Measurements from ENCODE around the gene NXN. TPM values are rescaled to one million over a fixed set of nuclear protein-coding genes. Genes with fewer than 3 reads are reported as not detected.
"Not testable (repeated sequence)": the region's sequence is repeated elsewhere in the genome, so short reads cannot be mapped to it uniquely, and the experiment has no call there.

The NXN gene
- total RNA-seq, 1 experiment from 2014 or later = 57.3 TPM

DNA sequence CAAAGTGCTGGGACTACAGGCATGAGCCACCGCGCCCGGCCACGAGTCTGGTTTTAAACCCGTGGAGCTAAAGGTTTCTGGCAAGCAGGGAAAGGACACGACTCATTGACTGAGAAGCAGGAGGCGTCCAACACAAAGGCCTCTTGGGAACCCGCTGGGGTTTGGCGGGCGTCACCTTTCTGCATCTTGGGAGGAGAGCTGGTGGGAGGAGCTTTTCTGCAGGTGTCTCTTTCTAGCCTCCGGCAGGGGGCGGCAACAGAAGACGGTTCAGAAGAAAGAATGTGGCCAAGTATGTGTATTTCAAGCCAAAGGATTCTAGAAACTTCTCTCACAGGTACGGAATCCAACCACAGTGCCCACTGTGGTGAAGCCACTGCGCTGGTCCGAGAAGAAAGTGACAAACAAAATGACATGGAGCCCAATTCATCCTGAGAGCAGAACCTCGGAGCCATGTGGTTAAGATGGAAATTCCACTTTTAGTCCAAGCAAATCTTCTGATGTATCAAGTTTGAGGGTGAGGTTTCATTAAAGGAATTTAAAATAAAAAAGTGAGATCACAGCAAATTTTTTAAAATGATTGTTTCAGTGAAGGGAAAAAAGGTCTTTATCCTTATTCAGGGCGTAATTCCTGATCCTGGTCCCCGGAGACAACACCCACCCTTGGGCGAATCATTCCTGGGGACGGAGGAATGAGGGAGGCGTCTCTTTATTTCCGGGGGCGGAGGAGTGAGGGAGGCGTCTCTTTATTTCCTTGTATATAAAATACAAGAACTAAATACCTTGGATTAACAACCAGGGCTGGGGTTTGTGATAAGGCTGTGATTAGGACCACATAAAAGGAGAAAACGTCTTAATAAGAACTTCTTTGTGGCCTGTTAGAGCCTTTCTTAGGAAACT is 99.8 kb downstream of the NXN start:
- Mint-ChIP-seq H3K36me3 (ENCODE audit: insufficient read depth, unreplicated experiment) (no peaks in the 10 kb centered on the region), H3K4me1 (ENCODE audit: insufficient read depth, unreplicated experiment) (peaks cover 34% of the 10 kb centered on the region)

DNA sequence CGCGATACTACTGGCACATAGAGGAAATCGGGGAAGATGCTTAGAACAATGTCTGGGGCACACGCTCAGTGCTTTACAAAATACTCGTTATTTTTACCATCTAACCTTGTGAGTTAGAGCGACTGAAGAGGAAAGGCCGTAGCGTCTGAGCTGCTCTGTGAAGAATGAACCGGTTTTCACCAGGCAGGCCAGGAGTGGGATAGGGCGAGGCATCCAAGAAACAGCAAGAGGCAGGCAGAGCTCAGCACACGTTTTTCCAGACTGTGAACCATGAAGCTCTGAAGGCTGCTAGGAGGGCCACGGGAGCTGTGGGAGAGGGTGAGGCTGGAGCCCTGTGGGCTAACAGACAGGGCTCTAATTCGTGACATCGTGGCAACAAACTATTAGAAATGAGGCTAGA is 101.9 kb downstream of the NXN start:
- Mint-ChIP-seq H3K4me1 (ENCODE audit: insufficient read depth, unreplicated experiment) (peaks cover 23% of the 10 kb centered on the region), H3K4me3 (ENCODE audit: unreplicated experiment) (no peak overlapping the region), H3K36me3 (ENCODE audit: insufficient read depth, unreplicated experiment) (peaks cover under 1% of the 10 kb centered on the region), H3K9me3 (ENCODE audit: unreplicated experiment) (peaks cover under 1% of the 10 kb centered on the region), H3K27me3 (ENCODE audit: insufficient read depth, unreplicated experiment) (no peaks in the 10 kb centered on the region), H3K27ac (ENCODE audit: low read depth, unreplicated experiment) (peak overlapping the region; percentile 9)
- CTCF ChIA-PET = interaction anchor here (1.9 kb wide), 1 partner anchor 96 kb away, joined by 7 read pairs; no protein-coding TSS in a partner anchor
- BruUV-seq (replicated peaks) = no TSS peak
- POLR2A ChIA-PET = interaction anchor here (12.0 kb wide), 1 partner anchor 98 kb away, joined by 159 read pairs; the partner anchor contains the start of gene NXN
- DNase-seq (ENCODE audit: unreplicated experiment) = no peak
- intact Hi-C loops (cut with micrococcal nuclease) = loop anchor here (2.0 kb wide), 1 partner anchor 27 kb away; no protein-coding TSS in a partner anchor
- TF ChIP-seq, protein P1, sequence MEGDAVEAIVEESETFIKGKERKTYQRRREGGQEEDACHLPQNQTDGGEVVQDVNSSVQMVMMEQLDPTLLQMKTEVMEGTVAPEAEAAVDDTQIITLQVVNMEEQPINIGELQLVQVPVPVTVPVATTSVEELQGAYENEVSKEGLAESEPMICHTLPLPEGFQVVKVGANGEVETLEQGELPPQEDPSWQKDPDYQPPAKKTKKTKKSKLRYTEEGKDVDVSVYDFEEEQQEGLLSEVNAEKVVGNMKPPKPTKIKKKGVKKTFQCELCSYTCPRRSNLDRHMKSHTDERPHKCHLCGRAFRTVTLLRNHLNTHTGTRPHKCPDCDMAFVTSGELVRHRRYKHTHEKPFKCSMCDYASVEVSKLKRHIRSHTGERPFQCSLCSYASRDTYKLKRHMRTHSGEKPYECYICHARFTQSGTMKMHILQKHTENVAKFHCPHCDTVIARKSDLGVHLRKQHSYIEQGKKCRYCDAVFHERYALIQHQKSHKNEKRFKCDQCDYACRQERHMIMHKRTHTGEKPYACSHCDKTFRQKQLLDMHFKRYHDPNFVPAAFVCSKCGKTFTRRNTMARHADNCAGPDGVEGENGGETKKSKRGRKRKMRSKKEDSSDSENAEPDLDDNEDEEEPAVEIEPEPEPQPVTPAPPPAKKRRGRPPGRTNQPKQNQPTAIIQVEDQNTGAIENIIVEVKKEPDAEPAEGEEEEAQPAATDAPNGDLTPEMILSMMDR (IDR thresholded peaks at IDR 0.05; ENCODE audit: unreplicated experiment) = no peak

More for the DNA sequence above, 99.8 kb downstream of the NXN start:
- ChIA-PET CTCF (interaction anchor here (0.7 to 2.8 kb wide), 24 partner anchors 11 to 182 kb away, joined by 3 to 25 read pairs (median 4); partner anchors contain the start of genes GLOD4, MRM3, NXN and TIMM22), POLR2A (interaction anchor here (0.5 to 12.0 kb wide), 27 partner anchors 9 to 120 kb away, joined by 3 to 159 read pairs (median 4); partner anchors contain the start of genes GLOD4, MRM3, NXN and TIMM22)
- Mint-ChIP-seq H3K27me3 (ENCODE audit: insufficient read depth, unreplicated experiment) (no peaks in the 10 kb centered on the region), H3K27ac (ENCODE audit: low read depth, unreplicated experiment) (peak overlapping the region; percentile 91), H3K9me3 (ENCODE audit: unreplicated experiment) (no peaks in the 10 kb centered on the region), H3K4me3 (ENCODE audit: unreplicated experiment) (peak overlapping the region; percentile 66)
- DNase-seq (ENCODE audit: unreplicated experiment) = peak; percentile 98
- TF ChIP-seq, protein P1 (IDR thresholded peaks at IDR 0.05; ENCODE audit: unreplicated experiment) = peak; percentile 59
- BruUV-seq (replicated peaks) = TSS peak; percentile 30
- intact Hi-C loops (cut with micrococcal nuclease) = loop anchor here (1.0 to 2.0 kb wide), 6 partner anchors 25 to 102 kb away; partner anchors contain the start of genes GLOD4 and MRM3

DNA sequence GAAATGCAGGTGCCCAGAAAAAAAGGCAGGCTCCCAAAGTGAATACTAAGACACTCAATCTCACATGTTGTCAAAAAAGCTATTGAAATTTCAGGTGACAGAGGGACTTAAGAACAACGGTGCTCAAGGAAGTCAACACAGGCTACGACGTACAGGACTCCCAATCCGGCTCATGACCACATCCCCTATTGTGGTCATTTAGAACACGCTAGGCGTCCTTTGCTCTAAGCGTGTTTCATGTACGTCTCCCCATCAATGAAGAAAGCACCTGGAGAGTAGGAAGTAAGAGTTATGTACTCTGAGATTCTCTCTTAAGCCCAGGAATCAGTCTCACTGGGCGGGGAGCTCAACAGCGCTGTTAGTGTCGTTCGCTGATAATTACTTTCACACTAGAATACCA is 103.3 kb downstream of the NXN start:
- no peak for DNase-seq (ENCODE audit: unreplicated experiment)
- TF ChIP-seq, protein P1 (IDR thresholded peaks at IDR 0.05; ENCODE audit: unreplicated experiment) = no peak
- BruUV-seq (replicated peaks) = no TSS peak
- Mint-ChIP-seq H3K36me3 (ENCODE audit: insufficient read depth, unreplicated experiment) (peaks cover 10% of the 10 kb centered on the region), H3K4me3 (ENCODE audit: unreplicated experiment) (no peak overlapping the region), H3K9me3 (ENCODE audit: unreplicated experiment) (peaks cover 8% of the 10 kb centered on the region), H3K4me1 (ENCODE audit: insufficient read depth, unreplicated experiment) (peaks cover 22% of the 10 kb centered on the region), H3K27ac (ENCODE audit: low read depth, unreplicated experiment) (no peak overlapping the region), H3K27me3 (ENCODE audit: insufficient read depth, unreplicated experiment) (no peaks in the 10 kb centered on the region)
- ChIA-PET POLR2A (interaction anchor here (0.6 to 12.0 kb wide), 2 partner anchors 50 to 99 kb away, joined by 4 to 159 read pairs; partner anchors contain the start of gene NXN), CTCF (interaction anchor here (1.9 kb wide), 1 partner anchor 97 kb away, joined by 7 read pairs; no protein-coding TSS in a partner anchor)
- intact Hi-C loops (cut with micrococcal nuclease) = no loop called here

DNA sequence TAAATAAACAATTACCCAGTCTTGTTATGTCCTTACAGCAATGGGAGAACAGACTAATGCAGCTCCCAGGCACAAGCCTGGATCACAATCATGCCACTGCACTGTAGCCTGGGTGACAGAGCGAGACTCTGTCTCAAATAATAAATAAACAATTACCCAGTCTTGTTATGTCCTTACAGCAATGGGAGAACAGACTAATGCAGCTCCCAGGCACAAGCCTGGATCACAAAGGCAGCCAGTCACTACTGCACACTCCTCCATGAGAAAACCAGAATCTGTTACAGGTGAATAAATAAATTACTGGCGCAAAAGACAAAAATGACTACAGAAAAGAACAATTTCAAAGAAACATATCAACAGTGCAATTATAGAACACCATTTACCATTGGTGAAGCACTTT is 105.0 kb downstream of the NXN start:
- intact Hi-C loops (cut with micrococcal nuclease); H3K4me3 Mint-ChIP-seq (ENCODE audit: unreplicated experiment); H3K9me3 Mint-ChIP-seq (ENCODE audit: unreplicated experiment); DNase-seq (ENCODE audit: unreplicated experiment); POLR2A ChIA-PET; H3K36me3 Mint-ChIP-seq (ENCODE audit: insufficient read depth, unreplicated experiment); H3K27ac Mint-ChIP-seq (ENCODE audit: low read depth, unreplicated experiment); BruUV-seq (replicated peaks); H3K27me3 Mint-ChIP-seq (ENCODE audit: insufficient read depth, unreplicated experiment): not testable (repeated sequence)
- H3K4me1 Mint-ChIP-seq (ENCODE audit: insufficient read depth, unreplicated experiment) = peaks cover 24% of the 10 kb centered on the region
- CTCF ChIA-PET = interaction anchor here (2.1 kb wide), 1 partner anchor 106 kb away, joined by 6 read pairs; no protein-coding TSS in a partner anchor
